Epithelial cell of proximal tubule (primary cell): ENCODE measurements around the gene GJC1. TPM values are rescaled to one million over a fixed set of nuclear protein-coding genes. Genes with fewer than 3 reads are reported as not detected.

Experiments used
- DNase-seq: peaks from one replicate; pipeline ENCODE4 v3.0.0-alpha.2; 2011; ENCODE audit warnings: low read depth
- H3K4me3 ChIP-seq: 2 replicates; pipeline ENCODE4 v1.5.1; 2011; ENCODE audit warnings: low read depth, mild to moderate bottlenecking, low read length
- CTCF ChIP-seq: conservative IDR thresholded peaks from 2 replicates; pipeline ENCODE4 v1.5.1; 2012; ENCODE audit warnings: low read depth, mild to moderate bottlenecking, low read length
- total RNA-seq: library from RNA; depleted of rRNA; stranded (reverse); fragments of >200 nt; gene quantifications from 2 replicates; pipeline ENCODE4 v1.2.3, GENCODE V29; 2015

GJC1 gene
- total RNA-seq, 1 donor from 2014 or later, result 42.4 TPM

- DNase-seq, result no peak
- TF ChIP-seq CTCF, result no peak
- no peak within 1 kb of the TSS for H3K4me3 ChIP-seq
Observed at GRCh38 chr17:44847586-44847985, 17.5 kb upstream of the GJC1 start, which contains the start of gene HIGD1B. TSS of gene HIGD1B (plus strand) at chr17:44847883. CDS start at chr17:44848153, 270 bp downstream.

GRCh38 chr17:44846206-44846605 is 16.1 kb upstream of the GJC1 start:
- no peak for DNase-seq
- no peak overlapping the region for H3K4me3 ChIP-seq
- TF ChIP-seq CTCF, result no peak

- no peak for TF ChIP-seq CTCF
- no peak overlapping the region for H3K4me3 ChIP-seq
- no peak for DNase-seq
Observed at GRCh38 chr17:44844390-44844830, 14.3 kb upstream of the GJC1 start.

GRCh38 chr17:44842748-44843147 is 12.7 kb upstream of the GJC1 start:
- no peak overlapping the region for H3K4me3 ChIP-seq
- DNase-seq, result no peak
- TF ChIP-seq CTCF, result no peak

GRCh38 chr17:44840936-44841335 is 10.8 kb upstream of the GJC1 start:
- TF ChIP-seq CTCF, result no peak
- DNase-seq, result no peak
- no peak overlapping the region for H3K4me3 ChIP-seq

GRCh38 chr17:44840274-44840673 is 10.2 kb upstream of the GJC1 start:
- no peak for DNase-seq
- H3K4me3 ChIP-seq, result no peak overlapping the region
- no peak for TF ChIP-seq CTCF

GRCh38 chr17:44837196-44837595 is 7.1 kb upstream of the GJC1 start:
- no peak for TF ChIP-seq CTCF
- no peak for DNase-seq
- no peak overlapping the region for H3K4me3 ChIP-seq
